Upper lobe of left lung (tissue), 6 donors: ENCODE results near the gene CFAP91. TPM values are rescaled to one million over a fixed set of nuclear protein-coding genes. Genes with fewer than 3 reads are reported as not detected.
A peak's percentile ranks its signal among the peaks of the same experiment; 100 is the strongest.

Experiments used
- ATAC-seq, 2 donors: fragments of 200-7000 bp; cut with Tn5 transposase; one replicate each; pipeline ENCODE4 v1.9.1; 2022; ENCODE audit warnings: mild to moderate bottlenecking in 2 of 2, moderate library complexity in 2 of 2; ENCODE audit not compliant: low FRiP score in 2 of 2
- DNase-seq, 2 donors: peaks; one replicate each; pipeline ENCODE4 v3.0.0-alpha.2; 2019 to 2020
- H3K27ac ChIP-seq, 4 donors: fragments of 200-600 bp; sonication (generic); one replicate each; pipeline ENCODE4 v1.5.1; 2016 to 2019
- H3K27me3 ChIP-seq, 4 donors: fragments of 200-600 bp; sonication (generic); one replicate each; pipeline ENCODE4 v1.5.1; 2017 to 2019
- H3K36me3 ChIP-seq, 4 donors: fragments of 200-600 bp; sonication (generic); one replicate each; pipeline ENCODE4 v1.5.1; 2016 to 2019
- H3K4me1 ChIP-seq, 4 donors: fragments of 200-600 bp; sonication (generic); one replicate each; pipeline ENCODE4 v1.5.1; 2018 to 2019
- H3K4me3 ChIP-seq, 4 donors: fragments of 200-600 bp; sonication (generic); one replicate each; pipeline ENCODE4 v1.5.1; 2017 to 2019; ENCODE audit warnings: mild to moderate bottlenecking in 2 of 4, moderate library complexity in 1 of 4
- H3K9me3 ChIP-seq, 4 donors: fragments of 200-600 bp; sonication (generic); one replicate each; pipeline ENCODE4 v1.5.1; 2018 to 2019
- CTCF ChIP-seq, 6 experiments: fragments of 450-650 bp in 4 of 6; fragments of 200-600 bp in 2 of 6; sonication (generic) in 2 of 6; IDR thresholded peaks; one replicate each; pipeline ENCODE4 v1.5.1; 2016 to 2019; ENCODE audit warnings: antibody characterized with exemption in 6 of 6
- EP300 ChIP-seq, 4 donors: sonication (generic); formaldehyde crosslinking; IDR thresholded peaks; one replicate each; pipeline ENCODE4 v1.5.1; 2017; ENCODE audit warnings: antibody characterized with exemption in 4 of 4, control low read depth in 2 of 4
- POLR2A ChIP-seq, 4 donors: fragments of 450-650 bp; IDR thresholded peaks; one replicate each; pipeline ENCODE4 v1.5.1; 2016 to 2017; ENCODE audit warnings: antibody characterized with exemption in 4 of 4, mild to moderate bottlenecking in 2 of 4
- POLR2AphosphoS5 ChIP-seq, 2 donors: sonication (generic); formaldehyde crosslinking; IDR thresholded peaks; one replicate each; pipeline ENCODE4 v1.5.1; 2017; ENCODE audit warnings: antibody characterized with exemption in 2 of 2
- WGBS, 2 donors: methylation state at CpG; one replicate each; pipeline ENCODE4 v1.1.5; 2017 to 2018; 5-methylcytosine and 5-hydroxymethylcytosine counted together
- total RNA-seq, 6 donors: library from RNA; depleted of rRNA in 4 of 6; stranded (reverse); fragments of >200 nt in 4 of 6; gene quantifications; one replicate each; pipeline versions ENCODE4 v1.1.0 to v1.2.1, GENCODE V29; 2016 to 2021
- donor health status: DM: no; HTN: no; CAD: no; lungs with moderate emphysema.
- donor health status: DM: no; HTN: yes; CAD: no; lungs with severe emphysema.

The CFAP91 gene
- total RNA-seq, 6 donors from 2014 or later, result 2.3 to 47.8 (median 6.6) TPM

- H3K9me3 ChIP-seq, result no peaks in the 10 kb centered on the region
- no peaks in the 10 kb centered on the region for H3K27me3 ChIP-seq
- H3K4me3 ChIP-seq, result no peak overlapping the region
- DNase-seq (no peak), ATAC-seq (no peak)
- peak overlapping the region in 2 of 4 donors; percentile 1 to 58 for H3K27ac ChIP-seq
- TF ChIP-seq CTCF (IDR thresholded peaks at IDR 0.05) (no peak), EP300 (IDR thresholded peaks at IDR 0.05) (no peak), POLR2A (IDR thresholded peaks at IDR 0.05) (no peak)
- 81 to 84% methylated on average over 2 of the region's 2 CpGs for WGBS, 2 donors
- H3K36me3 ChIP-seq, result peaks cover 4 to 57% (median 16%) of the 10 kb centered on the region in 4 donors
- H3K4me1 ChIP-seq, result peaks cover 19 to 31% (median 22%) of the 10 kb centered on the region in 4 donors
These were observed 30.0 kb upstream of the CFAP91 start for GRCh38 chr3:119672776-119673175.

- Histone ChIP-seq H3K27me3 (no peaks in the 10 kb centered on the region), H3K4me1 (peaks cover 23 to 37% (median 25%) of the 10 kb centered on the region in 4 donors), H3K4me3 (no peak overlapping the region), H3K36me3 (peaks cover 4 to 47% (median 16%) of the 10 kb centered on the region in 4 donors), H3K9me3 (no peaks in the 10 kb centered on the region), H3K27ac (peak overlapping the region in 2 of 4 donors; percentile 28 to 91)
- 86 to 93% methylated on average over 17 to 18 of the region's 18 CpGs for WGBS, 2 donors
- ATAC-seq, result no peak
- DNase-seq, result peak in 1 of 2 donors; percentile 78
- TF ChIP-seq EP300 (IDR thresholded peaks at IDR 0.05) (no peak), CTCF (IDR thresholded peaks at IDR 0.05) (no peak), POLR2AphosphoS5 (IDR thresholded peaks at IDR 0.05) (no peak), POLR2A (IDR thresholded peaks at IDR 0.05) (no peak)
These were observed 28.9 kb upstream of the CFAP91 start for GRCh38 chr3:119673875-119674274.

GRCh38 chr3:119675188-119675874, 27.5 kb upstream of the CFAP91 start:
- H3K27me3 ChIP-seq, result no peaks in the 10 kb centered on the region
- peak overlapping the region in 1 of 4 donors; percentile 62 for H3K4me3 ChIP-seq
- peaks cover 14 to 28% (median 20%) of the 10 kb centered on the region in 4 donors for H3K4me1 ChIP-seq
- 78 to 81% methylated on average over 5 of the region's 5 CpGs for WGBS, 2 donors
- DNase-seq (no peak), ATAC-seq (no peak)
- peak overlapping the region; percentile 91 to 94 (median 93) for H3K27ac ChIP-seq
- no peaks in the 10 kb centered on the region for H3K9me3 ChIP-seq
- TF ChIP-seq EP300 (IDR thresholded peaks at IDR 0.05) (no peak), POLR2AphosphoS5 (IDR thresholded peaks at IDR 0.05) (no peak), POLR2A (IDR thresholded peaks at IDR 0.05) (no peak), CTCF (IDR thresholded peaks at IDR 0.05) (no peak)
- peaks cover 4 to 39% (median 16%) of the 10 kb centered on the region in 4 donors for H3K36me3 ChIP-seq

- ATAC-seq (no peak), DNase-seq (no peak)
- H3K27ac ChIP-seq, result peak overlapping the region; percentile 91 to 94 (median 93)
- peak overlapping the region in 3 of 4 donors; percentile 54 to 63 (median 62) for H3K4me3 ChIP-seq
- H3K4me1 ChIP-seq, result peaks cover 14 to 31% (median 19%) of the 10 kb centered on the region in 4 donors
- WGBS, 2 donors, result 19 to 52% methylated on average over 1 of the region's 1 CpG
- no peaks in the 10 kb centered on the region for H3K9me3 ChIP-seq
- no peaks in the 10 kb centered on the region for H3K27me3 ChIP-seq
- TF ChIP-seq EP300 (IDR thresholded peaks at IDR 0.05) (no peak), POLR2AphosphoS5 (IDR thresholded peaks at IDR 0.05) (no peak), CTCF (IDR thresholded peaks at IDR 0.05) (no peak), POLR2A (IDR thresholded peaks at IDR 0.05) (no peak)
- peaks cover under 1 to 37% (median 16%) of the 10 kb centered on the region in 4 donors for H3K36me3 ChIP-seq
These were observed 26.8 kb upstream of the CFAP91 start for GRCh38 chr3:119676020-119676419.
